Astrocyte (in vitro differentiated cells and primary cell): ENCODE measurements around the gene ELMO1. TPM values are rescaled to one million over a fixed set of nuclear protein-coding genes. Genes with fewer than 3 reads are reported as not detected.

Source experiments
- DNase-seq: peaks from one replicate; pipeline ENCODE4 v3.0.0-alpha.2; 2010; ENCODE audit warnings: low read depth
- FAIRE-seq: peaks from 2 replicates; lab custom pipeline; 2011; peaks lifted over from hg19 to GRCh38; lab: Jason Lieb, UNC
- H2AFZ ChIP-seq: 2 replicates; pipeline ENCODE4 v1.6.0; 2012; ENCODE audit warnings: low read depth, low read length, inconsistent platforms
- H3K27ac ChIP-seq: 2 replicates; pipeline ENCODE4 v1.5.1; 2011; ENCODE audit warnings: low read depth, low read length, inconsistent platforms
- H3K27me3 ChIP-seq: 2 replicates; pipeline ENCODE4 v1.6.0; 2011; ENCODE audit warnings: low read length, inconsistent platforms; ENCODE audit not compliant: insufficient read depth
- H3K36me3 ChIP-seq: 2 replicates; pipeline ENCODE4 v1.5.1; 2011; ENCODE audit warnings: low read length, inconsistent platforms; ENCODE audit not compliant: insufficient read depth
- H3K4me1 ChIP-seq: 2 replicates; pipeline ENCODE4 v1.5.1; 2011; ENCODE audit warnings: low read length, inconsistent platforms; ENCODE audit not compliant: insufficient read depth
- H3K4me2 ChIP-seq: 2 replicates; pipeline ENCODE4 v1.6.0; 2012; ENCODE audit warnings: low read length, inconsistent platforms
- H3K4me3 ChIP-seq: 2 replicates; pipeline ENCODE4 v1.5.1; 2011; ENCODE audit warnings: low read depth, mild to moderate bottlenecking, low read length, inconsistent platforms; ENCODE audit not compliant: insufficient read depth
- H3K79me2 ChIP-seq: 2 replicates; pipeline ENCODE4 v1.6.0; 2012; ENCODE audit warnings: mild to moderate bottlenecking, low read length, inconsistent platforms; ENCODE audit not compliant: insufficient read depth
- H3K9ac ChIP-seq: 2 replicates; pipeline ENCODE4 v1.6.0; 2012; ENCODE audit warnings: mild to moderate bottlenecking, low read length, inconsistent platforms
- H3K9me3 ChIP-seq: 2 replicates; pipeline ENCODE4 v1.5.1; 2012; ENCODE audit warnings: low read depth, mild to moderate bottlenecking, low read length, inconsistent platforms; ENCODE audit not compliant: insufficient read depth
- H4K20me1 ChIP-seq: 2 replicates; pipeline ENCODE4 v1.6.0; 2012; ENCODE audit warnings: low read length, inconsistent platforms; ENCODE audit not compliant: insufficient read depth
- H3K27ac Mint-ChIP-seq: one replicate; pipeline ENCODE4 v1.8.0; 2021; ENCODE audit warnings: mild to moderate bottlenecking, mixed read lengths; ENCODE audit not compliant: unreplicated experiment
- H3K27me3 Mint-ChIP-seq: one replicate; pipeline ENCODE4 v1.8.0; 2021; ENCODE audit warnings: low read depth, mixed read lengths; ENCODE audit not compliant: unreplicated experiment
- H3K36me3 Mint-ChIP-seq: one replicate; pipeline ENCODE4 v1.8.0; 2021; ENCODE audit warnings: low read depth, mixed read lengths; ENCODE audit not compliant: unreplicated experiment
- H3K4me1 Mint-ChIP-seq: one replicate; pipeline ENCODE4 v1.8.0; 2021; ENCODE audit warnings: low read depth, mixed read lengths; ENCODE audit not compliant: unreplicated experiment
- H3K4me3 Mint-ChIP-seq: one replicate; pipeline ENCODE4 v1.8.0; 2021; ENCODE audit warnings: mild to moderate bottlenecking, moderate library complexity, mixed read lengths; ENCODE audit not compliant: unreplicated experiment
- H3K9me3 Mint-ChIP-seq: one replicate; pipeline ENCODE4 v1.8.0; 2021; ENCODE audit warnings: mild to moderate bottlenecking, mixed read lengths; ENCODE audit not compliant: unreplicated experiment
- CTCF ChIP-seq: IDR thresholded peaks from 2 replicates; pipeline ENCODE4 v1.5.1; 2011; ENCODE audit warnings: low read depth, mild to moderate bottlenecking, inconsistent platforms, low read length, moderate library complexity; ENCODE audit not compliant: insufficient read depth
- EZH2 ChIP-seq: IDR thresholded peaks from 2 replicates; pipeline ENCODE4 v1.6.1; 2012; ENCODE audit warnings: mild to moderate bottlenecking, low read length, inconsistent platforms; ENCODE audit not compliant: insufficient read depth
- total RNA-seq: library from RNA; stranded (reverse); gene quantifications from 2 replicates; pipeline ENCODE4 v1.2.1, GENCODE V29; 2021

ELMO1 gene
- total RNA-seq, 1 donor from 2014 or later, result 20.4 TPM

DNA sequence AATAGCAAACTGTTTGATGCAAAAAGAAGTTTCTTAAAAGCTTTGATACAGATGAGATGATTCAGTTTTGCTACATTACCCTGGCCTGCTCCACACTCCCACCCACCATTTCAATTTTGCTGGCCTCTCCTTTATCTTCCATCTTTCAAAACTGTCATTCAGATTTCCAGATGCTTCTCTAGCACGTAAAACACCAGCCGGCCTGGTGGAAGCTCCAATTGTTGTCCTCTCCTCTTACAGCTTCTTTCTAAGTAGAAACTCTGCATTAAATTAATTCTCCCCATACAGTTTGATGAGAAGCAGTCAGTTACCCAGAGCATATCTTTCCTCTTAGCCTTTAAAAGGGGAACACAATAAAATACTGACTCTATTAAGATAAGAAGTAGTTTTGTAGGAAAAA lies 34.3 kb upstream of the ELMO1 start:
- no peak overlapping the region for H2AFZ ChIP-seq
- DNase-seq, result no peak
- TF ChIP-seq EZH2, result no peak
- no peak for TF ChIP-seq CTCF

GRCh38 chr7:37482505-37482904 lies 33.8 kb upstream of the ELMO1 start:
- peaks cover 4% of the 10 kb centered on the region for H3K9me3 Mint-ChIP-seq
- Histone ChIP-seq H3K4me2 (no peak overlapping the region), H3K4me3 (no peak overlapping the region), H4K20me1 (no peaks in the 10 kb centered on the region), H3K79me2 (no peaks in the 10 kb centered on the region), H3K27ac (no peak overlapping the region), H3K36me3 (no peaks in the 10 kb centered on the region), H3K27me3 (no peaks in the 10 kb centered on the region), H3K9me3 (no peaks in the 10 kb centered on the region), H2AFZ (no peak overlapping the region), H3K4me1 (peaks cover 5% of the 10 kb centered on the region), H3K9ac (no peak overlapping the region)
- H3K4me1 Mint-ChIP-seq, result peaks cover 38% of the 10 kb centered on the region
- no peak overlapping the region for H3K4me3 Mint-ChIP-seq
- H3K27ac Mint-ChIP-seq, result no peak overlapping the region
- no peaks in the 10 kb centered on the region for H3K27me3 Mint-ChIP-seq
- TF ChIP-seq EZH2, result no peak
- no peak for TF ChIP-seq CTCF
- DNase-seq (no peak), FAIRE-seq (no peak)
- no peaks in the 10 kb centered on the region for H3K36me3 Mint-ChIP-seq

More for the DNA sequence above, 34.3 kb upstream of the ELMO1 start:
- Histone ChIP-seq H3K4me3 (no peak overlapping the region), H3K79me2 (no peaks in the 10 kb centered on the region), H3K9me3 (peaks cover 2% of the 10 kb centered on the region), H3K27me3 (no peaks in the 10 kb centered on the region), H3K9ac (no peak overlapping the region), H3K27ac (no peak overlapping the region), H3K4me2 (no peak overlapping the region), H3K4me1 (peaks cover 5% of the 10 kb centered on the region), H4K20me1 (no peaks in the 10 kb centered on the region), H3K36me3 (no peaks in the 10 kb centered on the region)
- H3K27me3 Mint-ChIP-seq, result no peaks in the 10 kb centered on the region
- FAIRE-seq, result no peak
- no peak overlapping the region for H3K4me3 Mint-ChIP-seq
- no peaks in the 10 kb centered on the region for H3K36me3 Mint-ChIP-seq
- no peak overlapping the region for H3K27ac Mint-ChIP-seq
- H3K4me1 Mint-ChIP-seq, result peaks cover 38% of the 10 kb centered on the region
- peaks cover 5% of the 10 kb centered on the region for H3K9me3 Mint-ChIP-seq

DNA sequence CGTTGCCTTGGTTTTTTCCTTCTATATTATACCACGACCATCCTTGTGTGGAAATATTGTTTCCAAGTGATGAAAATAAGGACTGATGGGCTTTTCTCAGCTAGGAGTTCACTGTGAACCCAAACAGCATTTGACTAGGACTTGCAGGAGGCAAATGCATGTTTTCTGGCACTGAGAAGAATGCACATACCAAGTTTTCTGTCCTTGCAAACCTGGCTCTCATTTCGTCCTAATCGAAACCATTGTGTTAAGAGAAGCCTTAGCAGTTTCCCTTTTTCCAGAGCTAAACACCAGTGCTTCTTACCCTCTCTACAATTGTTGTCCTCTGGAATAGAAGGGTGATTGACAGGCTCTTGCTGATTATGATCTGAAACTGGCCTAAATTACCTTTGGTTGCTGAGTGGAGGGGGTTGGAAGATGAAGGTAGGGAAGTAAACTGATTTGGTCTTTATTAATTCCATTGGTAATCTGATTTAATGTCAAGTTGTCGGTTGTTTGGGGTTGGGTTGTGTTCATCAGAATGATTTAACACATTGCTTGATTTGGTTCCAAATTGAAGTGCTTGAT lies 33.1 kb upstream of the ELMO1 start:
- H3K4me1 Mint-ChIP-seq, result peaks cover 38% of the 10 kb centered on the region
- peaks cover 4% of the 10 kb centered on the region for H3K9me3 Mint-ChIP-seq
- Histone ChIP-seq H2AFZ (no peak overlapping the region), H3K4me3 (no peak overlapping the region), H3K9ac (no peak overlapping the region), H3K9me3 (no peaks in the 10 kb centered on the region), H3K4me2 (no peak overlapping the region), H4K20me1 (no peaks in the 10 kb centered on the region), H3K27me3 (no peaks in the 10 kb centered on the region), H3K27ac (no peak overlapping the region), H3K36me3 (no peaks in the 10 kb centered on the region), H3K4me1 (peaks cover 5% of the 10 kb centered on the region), H3K79me2 (no peaks in the 10 kb centered on the region)
- no peak for TF ChIP-seq CTCF
- no peak for TF ChIP-seq EZH2
- no peak overlapping the region for H3K4me3 Mint-ChIP-seq
- FAIRE-seq (no peak), DNase-seq (no peak)
- no peaks in the 10 kb centered on the region for H3K36me3 Mint-ChIP-seq
- H3K27me3 Mint-ChIP-seq, result no peaks in the 10 kb centered on the region
- no peak overlapping the region for H3K27ac Mint-ChIP-seq
